CD4-positive, alpha-beta T cell treated with Interleukin-15 for 1 hour (primary cell): ENCODE results near the gene LHX1.

ENCODE experiments used
- DNase-seq: peaks from one replicate; pipeline ENCODE4 v3.0.0-alpha.2; 2020

Gene LHX1

GRCh38 chr17:36923814-36924221 is 13.5 kb upstream of the LHX1 start:
- no peak for DNase-seq

GRCh38 chr17:36926226-36926625 is 11.0 kb upstream of the LHX1 start:
- no peak for DNase-seq

- no peak for DNase-seq
Observed at GRCh38 chr17:36926701-36927100, 10.6 kb upstream of the LHX1 start.

- no peak for DNase-seq
Observed at GRCh38 chr17:36928471-36929345, 8.6 kb upstream of the LHX1 start.

- no peak for DNase-seq
Observed at GRCh38 chr17:36929851-36930582, 7.3 kb upstream of the LHX1 start.

GRCh38 chr17:36930583-36930900 is 6.7 kb upstream of the LHX1 start:
- DNase-seq: no peak

- DNase-seq: no peak
Observed at GRCh38 chr17:36931096-36931696, 6.1 kb upstream of the LHX1 start.

- DNase-seq: no peak
Observed at GRCh38 chr17:36931697-36932382, 5.4 kb upstream of the LHX1 start.

GRCh38 chr17:36932383-36932693 is 4.9 kb upstream of the LHX1 start:
- no peak for DNase-seq

- no peak for DNase-seq
Observed at GRCh38 chr17:36932694-36933511, 4.4 kb upstream of the LHX1 start.

- DNase-seq: no peak
Observed at GRCh38 chr17:36933512-36934143, 3.6 kb upstream of the LHX1 start.

GRCh38 chr17:36934144-36934691 is 3.1 kb upstream of the LHX1 start:
- no peak for DNase-seq

GRCh38 chr17:36934692-36935630 is 2.3 kb upstream of the LHX1 start:
- DNase-seq: no peak

GRCh38 chr17:36935671-36936454 is 1.4 kb upstream of the LHX1 start:
- DNase-seq: no peak

GRCh38 chr17:36936455-36937000 is 747 bp upstream of the LHX1 start:
- no peak for DNase-seq

GRCh38 chr17:36937959-36938565 is 787 bp downstream of the LHX1 start:
- DNase-seq: no peak

GRCh38 chr17:36938566-36939051 is 1.3 kb downstream of the LHX1 start:
- DNase-seq: no peak

- no peak for DNase-seq
Observed at GRCh38 chr17:36939052-36939801, 2.0 kb downstream of the LHX1 start.
